BLaER1 (cell line): Measurements from ENCODE around the gene WIF1.
A peak's percentile ranks its signal among the peaks of the same experiment; 100 is the strongest.

Experiments
- H3K27ac ChIP-seq: shearing (Covaris generic); formaldehyde crosslinking; 2 replicates; pipeline ENCODE4 v1.8.1; 2022
- H3K27me3 ChIP-seq: shearing (Covaris generic); formaldehyde crosslinking; 2 replicates; pipeline ENCODE4 v1.8.1; 2022
- H3K36me3 ChIP-seq: shearing (Covaris generic); formaldehyde crosslinking; 2 replicates; pipeline ENCODE4 v1.8.1; 2022
- H3K4me1 ChIP-seq: shearing (Covaris generic); formaldehyde crosslinking; 2 replicates; pipeline ENCODE4 v1.8.1; 2022
- H3K4me2 ChIP-seq: shearing (Covaris generic); formaldehyde crosslinking; 2 replicates; pipeline ENCODE4 v1.8.1; 2022
- H3K4me3 ChIP-seq: shearing (Covaris generic); formaldehyde crosslinking; 2 replicates; pipeline ENCODE4 v1.8.1; 2022
- H3K9ac ChIP-seq: shearing (Covaris generic); formaldehyde crosslinking; 2 replicates; pipeline ENCODE4 v1.8.1; 2022
- H3K9me3 ChIP-seq: shearing (Covaris generic); formaldehyde crosslinking; 2 replicates; pipeline ENCODE4 v1.8.1; 2022
- H4K20me1 ChIP-seq: shearing (Covaris generic); formaldehyde crosslinking; 2 replicates; pipeline ENCODE4 v1.8.1; 2022
- Cebpa-rat ChIP-seq: shearing (Covaris generic); IDR thresholded peaks from 2 replicates; pipeline ENCODE4 v1.8.1; 2022

The WIF1 gene, protein sequence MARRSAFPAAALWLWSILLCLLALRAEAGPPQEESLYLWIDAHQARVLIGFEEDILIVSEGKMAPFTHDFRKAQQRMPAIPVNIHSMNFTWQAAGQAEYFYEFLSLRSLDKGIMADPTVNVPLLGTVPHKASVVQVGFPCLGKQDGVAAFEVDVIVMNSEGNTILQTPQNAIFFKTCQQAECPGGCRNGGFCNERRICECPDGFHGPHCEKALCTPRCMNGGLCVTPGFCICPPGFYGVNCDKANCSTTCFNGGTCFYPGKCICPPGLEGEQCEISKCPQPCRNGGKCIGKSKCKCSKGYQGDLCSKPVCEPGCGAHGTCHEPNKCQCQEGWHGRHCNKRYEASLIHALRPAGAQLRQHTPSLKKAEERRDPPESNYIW

DNA sequence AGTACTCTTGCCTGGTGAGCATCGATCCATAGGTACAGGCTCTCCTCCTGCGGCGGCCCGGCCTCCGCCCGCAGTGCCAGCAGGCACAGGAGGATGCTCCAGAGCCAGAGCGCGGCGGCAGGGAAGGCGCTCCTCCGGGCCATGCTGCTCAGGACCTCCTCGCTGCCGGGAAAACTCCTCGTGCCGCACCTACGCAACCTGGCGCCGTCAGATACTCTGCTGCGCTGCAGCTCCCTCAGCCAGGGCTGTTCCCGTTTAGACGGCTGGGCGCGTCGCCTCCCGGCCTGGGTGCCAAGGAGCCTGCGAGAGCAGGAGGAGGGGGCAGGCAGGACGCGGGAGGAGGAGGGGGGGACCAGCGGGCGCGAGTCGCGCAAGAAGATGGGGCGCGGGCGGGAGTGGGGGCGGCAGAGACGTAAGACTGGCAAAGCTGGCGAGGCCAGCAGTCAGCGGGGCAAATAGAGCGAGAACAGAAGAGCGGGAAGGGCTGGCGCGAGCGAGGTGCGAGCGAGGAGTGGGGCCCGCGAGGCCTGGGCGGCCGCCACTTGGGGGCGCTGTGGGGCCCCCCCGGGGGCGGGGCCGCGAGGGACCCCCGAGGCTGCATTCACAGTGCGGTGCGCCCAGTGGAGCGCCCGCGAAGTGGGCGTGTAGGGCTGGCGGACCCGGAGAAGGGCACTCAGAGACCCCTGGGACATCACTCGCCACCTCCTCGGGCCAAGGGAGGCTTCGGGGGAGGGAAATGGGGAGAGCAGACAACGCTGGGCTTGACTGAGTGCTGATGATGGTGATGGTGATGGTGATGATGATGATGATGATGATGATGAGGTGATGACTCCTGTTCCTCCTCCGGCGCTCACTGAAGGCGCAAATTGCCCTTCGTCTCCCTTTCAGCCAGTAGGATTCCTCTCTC, at the start of gene WIF1:
WIF1 (minus strand) TSS at position 257 of the 907 bp plus-strand sequence; CDS start at position 143, 114 bp downstream.
- H3K4me3 ChIP-seq, result no peak within 1 kb of the TSS
- no peaks in the 10 kb centered on the region for H3K4me1 ChIP-seq
- TF ChIP-seq Cebpa-rat, result no peak
- H3K4me2 ChIP-seq, result no peak within 1 kb of the TSS
- H3K9ac ChIP-seq, result no peak within 1 kb of the TSS
- no peak within 1 kb of the TSS for H3K27ac ChIP-seq
- peaks cover 15% of the 10 kb centered on the region for H3K9me3 ChIP-seq
- no peaks in the 10 kb centered on the region for H3K36me3 ChIP-seq
- H4K20me1 ChIP-seq, result no peaks in the 10 kb centered on the region
- no peaks in the 10 kb centered on the region for H3K27me3 ChIP-seq

DNA sequence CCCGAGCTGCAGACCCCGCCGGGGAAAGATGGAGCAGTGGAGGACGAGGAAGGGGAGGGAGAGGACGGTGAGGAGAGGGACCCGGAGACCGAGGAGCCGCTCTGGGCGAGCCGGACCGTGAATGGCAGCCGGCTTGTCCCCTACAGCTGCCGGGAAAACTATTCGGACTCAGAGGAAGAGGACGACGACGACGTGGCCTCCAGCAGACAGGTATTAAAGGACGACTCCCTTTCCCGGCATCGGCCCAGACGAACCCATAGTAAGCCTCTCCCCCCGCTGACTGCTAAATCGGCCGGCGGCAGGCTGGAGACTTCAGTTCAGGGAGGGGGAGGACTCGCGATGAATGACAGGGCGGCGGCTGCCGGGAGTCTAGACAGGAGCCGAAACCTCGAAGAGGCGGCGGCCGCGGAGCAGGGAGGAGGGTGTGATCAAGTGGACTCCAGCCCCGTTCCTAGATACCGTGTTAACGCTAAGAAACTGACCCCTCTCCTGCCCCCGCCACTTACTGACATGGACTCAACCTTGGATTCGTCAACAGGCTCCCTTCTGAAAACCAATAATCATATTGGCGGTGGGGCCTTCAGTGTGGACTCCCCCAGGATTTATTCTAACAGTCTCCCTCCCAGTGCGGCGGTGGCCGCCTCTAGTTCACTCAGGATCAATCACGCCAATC, 49.2 kb upstream of the WIF1 start:
- H3K9me3 ChIP-seq, result no peaks in the 10 kb centered on the region
- peak overlapping the region; percentile 87 for H3K4me2 ChIP-seq
- H3K36me3 ChIP-seq, result peaks cover 12% of the 10 kb centered on the region
- TF ChIP-seq Cebpa-rat, result no peak
- H3K4me3 ChIP-seq, result peak overlapping the region; percentile 85
- H3K4me1 ChIP-seq, result peaks cover 44% of the 10 kb centered on the region
- H4K20me1 ChIP-seq, result peaks cover 56% of the 10 kb centered on the region
- H3K9ac ChIP-seq, result peak overlapping the region; percentile 95
- H3K27me3 ChIP-seq, result no peaks in the 10 kb centered on the region
- H3K27ac ChIP-seq, result peak overlapping the region; percentile 95

DNA sequence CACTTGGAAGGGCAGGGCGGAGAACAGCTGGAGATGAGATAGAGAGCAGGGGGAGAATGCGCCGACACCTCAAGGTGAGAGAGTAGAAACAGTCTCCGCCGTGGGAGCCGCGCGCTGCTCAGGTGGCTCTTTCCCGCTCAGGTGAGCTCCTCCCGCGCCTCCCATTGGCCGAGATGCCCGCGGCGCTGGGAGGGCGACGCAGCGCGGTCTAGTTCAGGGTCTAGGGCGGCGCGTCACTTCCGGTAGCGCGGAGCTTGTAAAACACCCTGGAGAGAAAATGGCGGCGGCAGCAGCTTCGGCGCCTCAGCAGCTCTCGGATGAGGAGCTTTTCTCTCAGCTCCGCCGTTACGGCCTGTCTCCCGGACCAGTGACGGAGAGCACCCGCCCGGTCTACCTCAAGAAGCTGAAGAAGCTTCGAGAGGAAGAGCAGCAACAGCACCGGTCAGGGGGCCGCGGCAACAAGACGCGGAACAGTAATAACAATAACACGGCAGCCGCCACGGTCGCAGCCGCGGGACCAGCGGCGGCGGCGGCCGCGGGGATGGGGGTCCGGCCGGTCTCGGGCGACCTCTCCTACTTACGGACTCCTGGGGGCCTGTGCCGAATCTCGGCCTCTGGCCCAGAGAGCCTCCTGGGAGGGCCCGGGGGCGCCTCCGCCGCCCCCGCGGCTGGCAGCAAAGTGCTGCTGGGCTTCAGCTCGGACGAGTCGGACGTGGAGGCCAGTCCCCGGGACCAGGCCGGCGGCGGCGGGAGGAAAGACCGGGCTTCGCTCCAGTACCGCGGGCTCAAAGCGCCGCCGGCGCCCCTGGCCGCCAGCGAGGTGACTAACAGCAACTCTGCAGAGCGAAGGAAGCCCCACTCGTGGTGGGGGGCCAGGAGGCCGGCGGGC, 48.5 kb upstream of the WIF1 start, which contains the start of gene LEMD3:
LEMD3 (plus strand) TSS at position 264 of the 889 bp plus-strand sequence; CDS start at position 278, 14 bp downstream.
- Histone ChIP-seq H3K4me2 (peak within 1 kb of the TSS; percentile 87), H3K4me3 (peak within 1 kb of the TSS; percentile 85), H3K27me3 (no peaks in the 10 kb centered on the region), H3K4me1 (peaks cover 36% of the 10 kb centered on the region), H4K20me1 (peaks cover 49% of the 10 kb centered on the region), H3K9me3 (no peaks in the 10 kb centered on the region), H3K9ac (peak within 1 kb of the TSS; percentile 95), H3K27ac (peak within 1 kb of the TSS; percentile 95), H3K36me3 (peaks cover 5% of the 10 kb centered on the region)
- TF ChIP-seq Cebpa-rat, result no peak

DNA sequence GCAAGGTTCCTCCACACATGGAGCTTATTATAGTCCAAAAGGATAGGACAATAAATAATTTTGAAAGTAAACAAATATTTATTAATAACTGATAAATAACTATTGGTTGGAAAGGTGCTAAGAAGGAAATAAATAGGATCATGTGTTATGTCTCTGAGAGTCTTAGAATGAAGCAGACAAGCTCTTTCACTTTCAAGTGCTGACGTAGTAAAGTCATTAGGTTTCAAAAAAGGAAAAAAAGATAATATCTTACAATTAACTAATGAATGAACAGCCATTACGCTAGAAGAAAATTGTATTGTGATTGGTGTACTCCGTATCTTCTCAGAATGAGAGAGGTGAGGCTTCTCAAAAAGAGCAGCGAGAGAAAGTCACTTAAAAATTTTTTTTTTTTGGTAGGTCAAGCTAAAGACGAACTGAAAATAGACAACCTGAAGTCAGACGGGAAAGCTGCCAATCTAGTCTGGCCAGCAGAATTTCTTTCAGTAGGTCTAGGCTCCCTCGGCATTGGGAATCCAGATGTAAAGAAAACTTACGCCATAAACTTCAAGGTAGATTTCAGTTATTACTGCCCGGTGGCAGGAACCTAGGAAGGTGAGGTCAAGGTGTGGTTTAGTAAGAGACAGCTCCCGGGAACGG, 47.7 kb upstream of the WIF1 start:
- H3K27ac ChIP-seq, result peak overlapping the region; percentile 95
- peak overlapping the region; percentile 85 for H3K4me3 ChIP-seq
- H3K27me3 ChIP-seq, result no peaks in the 10 kb centered on the region
- no peak for TF ChIP-seq Cebpa-rat
- no peaks in the 10 kb centered on the region for H3K9me3 ChIP-seq
- H3K4me2 ChIP-seq, result peak overlapping the region; percentile 83
- H4K20me1 ChIP-seq, result peaks cover 41% of the 10 kb centered on the region
- peak overlapping the region; percentile 95 for H3K9ac ChIP-seq
- no peaks in the 10 kb centered on the region for H3K36me3 ChIP-seq
- peaks cover 28% of the 10 kb centered on the region for H3K4me1 ChIP-seq

DNA sequence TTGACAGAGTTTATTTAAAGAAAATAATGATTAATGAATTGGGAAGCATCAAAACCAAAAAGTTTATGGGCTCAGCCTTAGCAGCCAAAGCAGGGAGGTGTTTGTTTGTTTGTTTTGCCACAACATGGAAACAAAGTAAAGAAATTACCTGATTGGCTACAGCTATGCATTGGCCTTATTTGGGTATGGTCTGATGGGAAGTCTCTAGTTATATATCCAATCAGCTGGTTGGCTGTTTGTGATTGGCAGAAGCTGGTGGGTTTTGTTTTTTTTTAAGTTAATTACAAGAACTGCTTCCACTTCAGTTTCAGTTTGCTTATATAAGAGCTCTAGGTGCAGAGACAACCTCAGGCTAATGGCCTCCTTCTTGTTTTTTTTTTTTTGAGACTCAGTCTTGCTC, 43.7 kb upstream of the WIF1 start:
- H3K9ac ChIP-seq, result no peak overlapping the region
- no peak overlapping the region for H3K27ac ChIP-seq
- no peak for TF ChIP-seq Cebpa-rat
- peaks cover 6% of the 10 kb centered on the region for H3K4me1 ChIP-seq
- H4K20me1 ChIP-seq, result peaks cover under 1% of the 10 kb centered on the region; the same call in 1 of the 2 replicates
- no peaks in the 10 kb centered on the region for H3K9me3 ChIP-seq
- no peak overlapping the region for H3K4me3 ChIP-seq
- no peaks in the 10 kb centered on the region for H3K36me3 ChIP-seq
- no peaks in the 10 kb centered on the region for H3K27me3 ChIP-seq
- H3K4me2 ChIP-seq, result no peak overlapping the region

DNA sequence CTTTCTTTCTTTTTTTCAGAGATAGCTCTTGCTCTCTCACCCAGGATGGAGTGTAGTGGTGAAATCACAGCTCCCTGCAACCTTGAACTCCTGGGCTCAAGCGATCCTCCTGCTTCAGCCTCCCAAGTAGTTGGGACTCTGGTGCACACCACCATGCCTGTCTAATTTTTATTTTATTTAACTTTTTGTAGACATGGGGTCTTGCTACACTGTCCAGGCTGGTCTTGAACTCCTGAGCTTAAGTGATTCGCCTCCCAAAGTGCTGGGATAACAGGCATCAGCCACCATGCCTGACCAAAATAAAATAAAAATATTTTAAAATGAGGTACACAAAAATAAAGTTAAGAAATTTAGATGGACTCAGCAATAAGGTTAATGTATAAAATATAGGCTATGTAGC, 43.1 kb upstream of the WIF1 start:
- no peak overlapping the region for H3K4me2 ChIP-seq

DNA sequence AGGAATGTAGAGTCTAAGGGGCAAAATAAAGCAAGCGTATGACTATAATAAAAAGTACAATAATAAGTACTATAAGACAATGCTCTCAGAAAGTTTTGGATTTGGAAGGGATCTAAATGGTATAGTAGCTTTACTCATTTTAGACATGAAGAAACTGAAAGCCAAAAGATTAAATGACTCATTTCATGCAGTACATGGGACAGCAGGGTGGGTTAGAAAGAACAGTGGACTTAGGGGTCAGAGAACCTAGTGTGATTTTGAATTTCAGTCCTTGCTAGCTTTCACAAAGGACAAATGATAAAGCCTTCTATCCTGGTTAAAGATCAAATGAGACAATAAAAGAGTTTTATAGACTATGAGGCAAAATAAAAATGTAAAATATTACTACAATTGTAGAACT, 41.5 kb upstream of the WIF1 start:
- H3K4me3 ChIP-seq, result no peak overlapping the region
- no peaks in the 10 kb centered on the region for H3K9me3 ChIP-seq
- H3K4me2 ChIP-seq, result no peak overlapping the region
- no peak overlapping the region for H3K27ac ChIP-seq
- TF ChIP-seq Cebpa-rat, result no peak
- no peaks in the 10 kb centered on the region for H3K4me1 ChIP-seq
- no peaks in the 10 kb centered on the region for H3K36me3 ChIP-seq
- H4K20me1 ChIP-seq, result no peaks in the 10 kb centered on the region
- no peaks in the 10 kb centered on the region for H3K27me3 ChIP-seq
- H3K9ac ChIP-seq, result no peak overlapping the region

More for the DNA sequence above, 43.1 kb upstream of the WIF1 start:
- no peak overlapping the region for H3K9ac ChIP-seq
- H3K36me3 ChIP-seq, result no peaks in the 10 kb centered on the region
- no peaks in the 10 kb centered on the region for H4K20me1 ChIP-seq
- no peaks in the 10 kb centered on the region for H3K9me3 ChIP-seq
- peaks cover 6% of the 10 kb centered on the region for H3K4me1 ChIP-seq
- no peak overlapping the region for H3K27ac ChIP-seq
- H3K4me3 ChIP-seq, result no peak overlapping the region
- no peaks in the 10 kb centered on the region for H3K27me3 ChIP-seq
- no peak for TF ChIP-seq Cebpa-rat

DNA sequence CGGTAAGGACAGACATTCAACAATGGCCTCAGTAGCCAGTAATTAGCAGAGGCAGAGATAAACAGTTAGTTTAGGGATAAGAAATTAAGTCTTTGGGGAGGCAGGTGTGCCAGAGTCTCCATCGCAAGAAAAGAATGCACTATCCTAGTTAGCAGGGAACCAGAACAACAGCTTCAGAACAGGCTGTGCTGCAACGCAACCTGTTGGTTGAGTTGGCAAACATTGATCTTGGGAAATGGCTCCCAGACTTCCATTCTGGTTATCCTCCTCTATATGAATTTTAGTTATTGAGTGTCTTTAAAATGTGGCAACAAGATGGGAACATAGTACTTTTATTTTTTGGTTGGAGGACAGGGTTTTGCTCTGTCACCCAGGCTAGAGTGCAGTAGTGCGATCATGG, 36.0 kb upstream of the WIF1 start:
- H3K9me3 ChIP-seq, result no peaks in the 10 kb centered on the region
- H3K27ac ChIP-seq, result no peak overlapping the region
- H3K4me3 ChIP-seq, result no peak overlapping the region
- no peak overlapping the region for H3K9ac ChIP-seq
- TF ChIP-seq Cebpa-rat, result no peak
- H3K27me3 ChIP-seq, result no peaks in the 10 kb centered on the region
- H3K4me1 ChIP-seq, result peaks cover 16% of the 10 kb centered on the region
- H3K36me3 ChIP-seq, result no peaks in the 10 kb centered on the region
- H3K4me2 ChIP-seq, result peak overlapping the region; percentile 49; the same call in 1 of the 2 replicates
- H4K20me1 ChIP-seq, result no peaks in the 10 kb centered on the region
